Putamen (tissue), 1 donor: ENCODE results near the gene PYURF.
"Not testable (repeated sequence)": the region's sequence is repeated elsewhere in the genome, so short reads cannot be mapped to it uniquely, and the experiment has no call there.

Experiments
- DNase-seq: peaks from one replicate; pipeline ENCODE4 v3.0.0-alpha.2; 2016; ENCODE audit warnings: low spot score

Gene PYURF, protein sequence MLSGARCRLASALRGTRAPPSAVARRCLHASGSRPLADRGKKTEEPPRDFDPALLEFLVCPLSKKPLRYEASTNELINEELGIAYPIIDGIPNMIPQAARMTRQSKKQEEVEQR

DNA sequence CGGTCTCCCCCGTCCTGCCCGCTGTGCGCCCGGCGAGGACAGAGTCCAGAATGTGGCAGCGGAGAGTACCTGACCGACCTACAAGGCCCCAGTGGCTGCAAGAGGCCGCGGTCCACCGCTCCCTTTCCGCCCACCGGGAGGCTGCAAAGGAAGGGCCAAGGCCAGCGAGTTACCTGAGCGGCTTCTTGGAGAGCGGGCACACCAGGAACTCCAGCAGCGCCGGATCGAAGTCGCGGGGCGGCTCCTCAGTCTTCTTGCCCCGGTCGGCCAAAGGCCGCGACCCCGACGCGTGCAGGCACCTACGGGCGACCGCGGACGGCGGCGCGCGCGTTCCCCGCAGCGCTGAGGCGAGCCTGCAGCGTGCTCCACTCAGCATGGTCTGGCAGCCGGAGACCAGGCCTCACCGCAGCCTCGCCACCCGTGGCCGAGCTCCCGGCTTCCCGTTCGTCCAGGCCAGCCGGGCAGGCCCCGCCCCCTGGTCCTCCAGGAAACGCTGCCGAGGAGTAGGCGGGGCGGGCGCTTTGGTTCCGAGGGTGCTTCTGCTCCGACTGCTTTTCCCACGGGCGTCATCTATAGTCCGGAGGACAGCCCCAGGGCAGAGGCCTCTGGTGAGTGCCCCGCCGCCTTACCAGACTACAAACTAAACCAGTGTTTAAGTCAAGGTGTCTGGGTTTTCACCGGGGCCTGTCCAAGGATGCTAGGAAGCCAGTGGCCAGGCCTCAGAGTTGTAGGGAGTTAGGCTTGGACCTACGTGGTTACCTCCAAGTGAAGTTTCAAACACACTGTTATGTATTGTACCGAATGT, at the start of gene PYURF:
Gene PYURF, minus strand, starts transcription at position 452 of the 805 bp plus-strand sequence. Its CDS starts 76 bp downstream, at position 376.
- peak; percentile 93 for DNase-seq

DNA sequence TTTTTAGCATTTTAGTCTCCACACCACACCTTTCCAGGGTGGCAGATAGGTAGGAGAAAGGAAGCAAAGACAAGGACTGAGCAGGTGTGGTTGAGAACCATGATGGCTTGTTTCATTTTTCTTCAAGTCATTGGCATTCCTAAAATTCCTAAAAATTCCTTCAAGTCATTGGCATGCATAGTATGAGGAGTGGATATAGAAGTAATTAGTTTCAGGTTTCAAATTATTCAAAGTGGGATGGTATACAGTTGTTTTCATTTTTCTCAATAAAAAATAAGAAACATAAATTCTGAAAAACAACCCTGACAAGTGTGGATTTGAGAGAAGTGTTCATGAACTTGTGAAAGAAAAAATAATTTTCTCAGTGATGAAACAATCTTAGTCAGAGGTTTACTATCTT, 46.4 kb upstream of the PYURF start:
- no peak for DNase-seq

DNA sequence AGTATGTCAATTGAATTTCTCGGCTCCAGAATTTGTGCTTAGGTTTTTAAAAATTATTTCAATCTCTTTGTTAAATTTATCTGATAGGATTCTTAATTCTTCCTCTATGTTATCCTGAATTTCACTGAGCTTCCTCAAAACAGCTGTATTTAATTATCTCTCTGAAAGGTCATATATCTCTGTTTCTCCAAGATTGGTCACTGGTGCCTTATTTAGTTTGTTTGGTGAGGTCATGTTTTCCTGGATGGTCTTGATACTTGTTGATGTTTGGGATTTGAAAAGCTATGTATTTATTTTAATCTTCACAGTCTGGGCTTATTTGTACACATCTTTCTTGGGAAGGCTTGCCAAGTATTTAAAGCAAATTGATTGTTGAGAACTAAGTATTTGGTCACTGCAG, 44.0 kb upstream of the PYURF start:
- no peak for DNase-seq

DNA sequence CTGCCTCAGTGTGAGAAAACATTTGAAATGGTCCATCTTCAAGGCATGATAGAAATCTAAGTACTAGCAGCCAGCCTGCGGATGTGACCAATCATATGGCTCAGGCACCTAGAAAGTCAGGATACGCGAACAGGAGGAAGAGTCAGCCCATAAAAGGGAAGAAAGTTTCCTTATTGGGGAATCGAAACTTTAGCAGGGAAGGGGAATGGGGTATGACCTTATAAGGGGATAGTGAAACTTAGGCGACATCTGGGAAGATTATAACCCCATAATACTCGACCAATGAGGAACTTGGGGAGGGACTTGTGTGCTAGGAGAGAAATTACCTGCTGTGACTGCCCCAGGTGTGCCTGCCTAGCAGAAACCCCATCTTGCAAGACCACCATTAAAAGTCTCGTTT, 26.2 kb upstream of the PYURF start:
- no peak for DNase-seq

DNA sequence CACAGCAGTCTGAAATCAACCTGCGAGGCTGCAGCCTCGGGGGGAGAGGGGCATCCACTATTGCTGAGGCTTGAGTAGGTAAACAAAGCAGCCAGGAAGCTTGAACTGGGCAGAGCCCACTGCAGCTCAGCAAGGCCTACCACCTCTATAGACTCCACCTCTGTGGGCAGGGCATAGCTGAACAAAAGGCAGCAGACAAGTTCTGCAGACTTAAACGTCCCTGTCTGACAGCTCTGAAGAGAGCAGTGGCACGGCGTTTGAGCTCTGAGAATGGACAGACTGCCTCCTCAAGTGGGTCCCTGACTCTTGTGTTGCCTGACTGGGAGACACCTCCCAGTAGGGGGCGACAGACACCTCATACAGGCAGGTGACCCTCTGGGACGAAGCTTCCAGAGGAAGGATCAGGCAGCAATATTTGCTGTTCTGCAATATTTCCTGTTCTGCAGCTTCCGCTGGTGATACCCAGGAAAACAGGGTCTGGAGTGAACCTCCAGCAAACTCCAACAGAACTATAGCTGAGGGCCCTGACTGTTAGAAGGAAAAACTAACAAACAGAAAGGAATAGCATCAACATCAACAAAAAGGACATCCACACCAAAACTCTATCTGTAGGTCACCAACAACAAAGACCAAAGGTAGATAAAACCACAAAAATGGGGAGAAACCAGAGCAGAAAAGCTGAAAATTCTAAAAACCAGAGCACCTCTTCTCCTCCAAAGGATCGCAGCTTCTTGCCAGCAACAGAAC, 15.9 kb upstream of the PYURF start:
- DNase-seq: not testable (repeated sequence)

DNA sequence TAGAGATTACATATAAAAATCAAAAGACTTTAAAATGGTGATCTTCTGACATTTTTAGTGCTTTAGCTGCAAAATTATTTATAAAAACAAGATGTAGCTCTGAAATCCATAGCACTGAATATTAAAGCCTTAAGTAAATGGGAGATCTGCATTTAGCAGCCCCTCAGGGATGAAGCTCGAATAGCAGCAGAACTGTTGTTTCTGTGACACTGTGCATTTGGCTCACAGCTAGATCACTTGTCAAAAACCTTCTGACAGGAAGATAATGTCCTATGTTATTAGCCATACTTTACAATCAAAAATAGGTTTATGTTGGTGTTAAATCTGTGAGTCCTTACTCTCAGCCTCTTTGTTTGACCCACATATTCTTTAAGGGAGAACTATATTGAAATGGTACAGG, 14.1 kb upstream of the PYURF start:
- no peak for DNase-seq

DNA sequence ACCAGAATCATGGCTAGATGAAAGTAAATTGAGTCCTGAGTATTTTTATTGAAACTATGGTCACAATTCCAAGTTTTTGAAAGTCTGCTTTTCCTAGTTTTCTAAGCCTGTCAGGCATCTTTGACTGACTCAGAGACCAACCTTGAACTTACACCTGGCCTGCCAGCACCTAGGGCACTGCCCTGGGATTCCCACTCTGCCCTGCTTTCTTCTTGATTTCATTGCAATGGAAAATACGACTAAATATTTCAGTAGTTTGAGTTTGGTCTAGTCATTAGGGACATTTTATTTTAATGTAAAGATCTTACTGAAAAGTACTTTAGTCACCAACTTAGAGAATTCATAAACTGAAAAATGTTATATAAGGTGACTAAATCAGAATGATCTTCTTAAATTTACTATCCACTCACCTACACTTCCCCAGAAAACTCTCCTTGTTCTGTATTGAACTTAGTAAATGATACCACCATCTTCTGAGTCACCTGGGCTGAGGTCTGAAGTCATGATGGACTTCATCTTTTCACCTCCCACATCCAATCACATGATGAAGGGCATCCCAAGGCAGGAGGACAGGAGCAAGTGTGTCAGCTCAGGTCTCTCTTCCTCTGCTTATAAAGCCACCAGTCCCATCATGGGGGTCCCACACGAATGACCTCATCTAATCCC, 11.6 kb upstream of the PYURF start:
- DNase-seq: no peak

DNA sequence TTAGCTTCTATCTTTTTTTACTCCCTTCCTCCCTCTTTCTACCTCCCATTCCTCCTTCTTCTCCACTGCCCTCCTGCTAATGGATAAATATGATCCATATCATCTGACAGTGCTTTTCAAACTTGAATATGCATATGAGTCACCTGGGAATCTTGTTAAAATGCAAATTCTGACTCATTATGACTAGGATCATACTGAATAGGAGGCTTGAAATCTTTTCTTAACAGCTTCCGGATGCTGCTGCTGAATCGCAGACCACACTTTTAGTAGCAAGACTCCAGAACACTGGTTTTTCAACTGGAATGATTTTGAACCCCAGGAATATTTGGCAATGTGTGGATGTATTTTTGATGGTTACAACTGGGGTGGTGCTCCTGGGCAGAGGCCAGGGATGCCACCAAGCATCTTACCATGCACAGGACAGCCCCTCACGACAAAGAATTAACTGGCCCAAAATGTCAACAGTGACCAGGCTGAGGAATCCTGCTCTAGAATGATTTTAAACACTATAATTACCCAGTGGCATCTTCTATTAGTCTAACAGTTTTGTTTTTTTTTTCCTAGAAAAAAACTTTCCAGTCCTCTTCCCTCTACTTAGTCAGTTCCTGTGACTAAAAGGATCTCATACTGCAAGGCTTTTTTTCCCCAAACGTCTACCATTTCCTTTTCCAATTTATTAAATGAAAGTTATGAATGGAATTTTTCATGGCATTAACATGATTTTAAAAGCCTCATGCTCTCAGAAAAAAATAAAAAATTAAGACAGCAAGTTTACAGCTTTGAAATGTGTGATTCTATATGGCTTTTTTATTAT, 10.6 kb upstream of the PYURF start:
- peak; percentile 32 for DNase-seq

DNA sequence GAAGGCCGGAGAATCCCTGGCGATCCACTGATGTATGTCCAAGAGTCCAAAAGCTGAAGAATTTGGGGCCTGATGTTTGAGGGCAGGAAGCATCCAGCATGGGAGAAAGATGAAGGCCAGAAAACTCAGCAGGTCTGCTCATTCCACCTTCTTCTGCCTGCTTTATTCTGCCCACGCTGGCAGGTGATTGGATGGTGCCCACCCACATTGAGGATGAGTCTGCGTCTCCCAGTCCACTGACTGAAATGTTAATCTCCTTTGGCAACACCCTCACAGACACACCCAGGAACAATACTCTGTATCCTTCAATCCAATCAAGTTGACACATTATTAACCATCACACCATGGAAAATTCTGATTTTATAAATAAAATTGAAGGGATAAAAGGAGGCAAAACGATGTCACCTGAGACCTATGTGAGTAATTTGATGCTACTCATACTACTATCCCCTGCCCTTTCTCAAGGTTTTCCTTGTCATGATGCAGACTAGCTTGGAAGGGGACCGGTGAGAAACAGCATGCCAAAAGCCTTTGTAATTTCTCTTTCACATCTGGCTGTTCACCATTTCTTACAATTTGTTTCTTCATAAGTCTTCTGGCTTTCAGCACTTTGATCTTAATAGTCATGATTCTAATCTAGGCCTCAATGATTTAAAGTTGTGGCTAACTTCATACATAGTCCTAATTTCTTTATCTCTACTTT, 9.7 kb upstream of the PYURF start:
- DNase-seq: no peak

DNA sequence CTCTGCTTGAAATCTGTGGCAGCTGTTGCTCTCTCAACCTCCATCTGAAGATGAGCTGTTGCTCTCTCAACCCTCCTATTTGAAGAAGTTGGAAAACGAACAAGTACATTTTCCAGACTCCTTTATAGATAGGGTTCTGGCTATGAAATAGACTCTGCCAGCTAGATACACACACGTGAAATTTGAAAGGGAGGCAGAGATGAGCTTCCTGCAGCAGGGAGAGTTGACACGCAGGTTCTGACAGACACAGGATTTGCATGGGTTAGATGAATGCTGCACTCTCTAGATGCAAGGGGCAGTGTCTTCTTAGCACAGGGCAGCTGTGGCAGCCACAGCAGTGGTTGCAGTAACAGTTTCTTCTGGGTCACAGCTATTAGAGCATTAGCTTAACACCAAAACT, 8.0 kb upstream of the PYURF start:
- DNase-seq: no peak

DNA sequence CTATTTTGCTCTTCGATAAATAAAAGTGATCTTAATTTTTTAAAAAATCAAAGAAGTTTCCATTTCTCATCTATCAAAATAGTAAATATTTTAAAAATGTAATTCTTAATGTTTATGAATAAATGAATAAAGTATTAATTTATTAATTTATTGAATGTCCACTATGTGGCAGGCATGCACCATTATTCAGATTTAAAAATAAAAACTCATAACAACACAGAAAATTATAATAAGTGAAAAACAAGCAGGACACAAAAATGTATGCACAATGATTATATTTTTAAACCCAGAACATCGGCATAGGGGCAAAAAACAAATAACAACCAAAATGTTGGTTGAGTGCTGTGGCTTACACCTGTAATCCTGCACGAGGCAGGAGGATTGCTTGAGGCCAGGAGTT, 5.3 kb upstream of the PYURF start:
- no peak for DNase-seq

DNA sequence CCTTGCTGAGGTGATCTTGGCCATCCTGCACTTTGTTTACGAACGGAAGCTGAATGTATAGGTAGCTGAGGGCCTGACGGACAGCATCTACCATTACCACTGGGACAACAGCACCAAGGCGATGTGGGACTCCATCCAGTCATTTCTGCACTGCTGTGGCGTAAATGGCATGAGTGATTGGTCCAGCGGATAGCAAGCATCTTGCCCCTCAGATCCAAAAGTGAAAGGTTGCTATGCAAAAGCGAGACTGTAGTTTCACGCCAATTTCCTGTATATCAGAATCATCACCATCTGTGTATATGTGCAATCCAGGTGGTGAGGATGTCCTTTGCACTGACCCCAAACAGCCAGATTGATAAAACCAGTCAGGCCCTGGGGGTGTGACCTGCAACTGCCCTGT, 4.2 kb upstream of the PYURF start:
- DNase-seq: no peak

DNA sequence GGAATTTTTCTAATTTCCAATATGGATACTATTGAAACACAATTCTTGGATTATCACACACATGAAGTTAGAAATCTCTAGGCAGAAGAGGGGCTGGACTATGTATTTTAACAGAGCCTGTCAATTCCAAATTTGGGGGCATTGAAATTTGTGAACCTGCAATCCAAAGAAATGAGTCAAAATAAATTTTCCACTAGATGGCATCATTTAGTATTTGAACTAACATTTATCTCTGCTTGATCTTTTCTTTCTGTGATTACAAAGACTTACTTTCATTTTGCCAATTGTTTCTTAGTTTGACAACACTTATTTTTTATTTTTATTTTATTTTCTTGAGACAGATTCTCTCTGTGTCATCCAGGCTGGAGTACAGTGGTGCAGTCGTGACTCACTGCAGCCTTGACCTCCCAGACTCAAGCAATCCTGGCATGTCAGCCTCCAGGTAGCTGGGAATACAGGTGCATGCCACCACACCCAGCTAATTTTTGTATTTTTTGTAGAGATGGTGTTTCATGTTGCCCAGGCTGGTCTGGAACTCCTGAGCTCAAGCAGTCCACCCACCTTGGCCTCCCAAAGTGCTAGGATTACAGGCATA, 2.7 kb upstream of the PYURF start:
- no peak for DNase-seq

DNA sequence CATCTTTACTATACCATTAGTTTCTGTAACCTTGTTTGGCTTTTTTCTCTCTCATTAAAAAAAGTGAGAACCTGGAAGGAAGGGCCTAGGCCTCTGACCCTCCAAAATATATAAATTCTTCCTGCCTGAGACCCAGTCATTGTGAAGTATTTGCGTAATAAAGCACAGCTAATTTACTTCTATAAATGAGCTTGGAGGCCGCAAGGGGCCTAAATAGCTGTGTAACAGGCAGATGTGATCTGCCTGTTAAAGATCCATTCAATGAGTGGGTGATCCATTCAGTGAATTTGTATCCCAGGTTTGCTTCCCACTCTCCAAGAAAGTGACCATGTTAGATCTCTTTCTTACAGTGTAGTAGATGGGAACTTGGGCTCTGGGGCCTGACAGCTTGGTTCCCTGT, 595 bp upstream of the PYURF start:
- DNase-seq: peak; percentile 41

DNA sequence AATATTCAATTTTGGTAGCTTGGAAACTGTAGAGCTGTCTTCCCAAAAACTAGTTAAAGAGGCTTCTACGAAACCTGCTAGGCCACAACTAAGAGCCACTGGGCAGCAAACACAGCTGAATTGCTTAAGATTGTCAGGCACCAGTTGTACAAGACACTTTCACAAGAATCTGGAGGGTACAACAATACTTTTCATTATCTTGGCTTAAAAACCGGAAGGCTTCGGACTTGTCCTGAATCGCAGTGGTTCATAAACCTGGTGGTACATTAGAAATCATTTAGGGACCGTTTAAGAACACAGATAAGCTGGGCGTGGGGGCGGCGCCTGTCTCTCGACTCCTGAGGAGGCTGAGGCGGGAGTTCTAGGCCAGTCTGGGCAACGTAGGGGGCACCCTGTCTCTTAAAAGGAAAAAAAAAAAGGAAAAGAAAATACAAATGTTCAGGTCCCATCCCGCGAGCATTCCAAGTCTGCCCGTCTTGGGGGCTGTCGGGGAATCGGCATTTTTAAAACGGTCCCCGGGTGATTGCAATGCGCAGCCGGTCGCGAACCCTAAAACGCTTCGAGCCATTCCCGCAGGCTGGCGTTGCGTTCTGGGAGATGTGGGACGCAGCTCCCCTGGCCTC, 763 bp downstream of the PYURF start:
- no peak for DNase-seq

DNA sequence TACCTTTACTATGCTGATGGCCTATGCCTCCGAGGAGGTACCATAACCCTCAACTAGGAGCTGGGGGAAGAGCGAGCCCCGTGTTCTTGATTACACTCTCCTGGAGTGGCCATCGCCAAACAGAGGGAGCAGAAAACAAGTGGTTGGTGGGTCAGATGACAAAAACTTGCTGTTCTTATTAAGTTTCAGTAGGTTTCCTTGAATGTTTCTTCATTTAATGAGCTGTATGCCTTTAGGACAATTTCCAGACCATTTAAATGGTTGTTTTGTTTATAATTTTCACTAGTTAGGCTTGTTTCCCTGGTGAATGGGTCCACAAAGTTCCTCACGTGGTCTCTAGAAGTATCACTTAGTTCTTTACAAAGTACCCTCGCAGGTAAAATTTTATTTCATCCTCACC, 4.7 kb downstream of the PYURF start:
- DNase-seq: no peak

DNA sequence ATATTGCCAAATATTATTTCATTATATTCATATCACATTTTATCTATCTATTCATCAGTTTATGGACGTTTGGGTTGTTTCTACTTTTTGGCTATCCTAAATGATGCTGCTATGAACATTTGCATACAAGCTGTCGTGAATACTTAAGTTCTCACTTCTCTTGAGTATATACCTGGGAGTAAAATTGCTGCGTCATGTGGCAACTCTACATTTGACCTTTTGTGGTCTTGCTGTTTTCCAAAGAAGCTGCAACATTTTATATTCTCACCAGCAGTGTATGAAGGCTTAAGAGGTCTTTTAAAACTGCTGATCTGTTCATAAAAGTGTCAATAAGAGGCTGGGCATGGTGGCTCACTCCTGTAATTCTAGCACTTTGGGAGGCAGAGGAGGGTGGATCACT, 5.8 kb downstream of the PYURF start:
- DNase-seq: no peak

DNA sequence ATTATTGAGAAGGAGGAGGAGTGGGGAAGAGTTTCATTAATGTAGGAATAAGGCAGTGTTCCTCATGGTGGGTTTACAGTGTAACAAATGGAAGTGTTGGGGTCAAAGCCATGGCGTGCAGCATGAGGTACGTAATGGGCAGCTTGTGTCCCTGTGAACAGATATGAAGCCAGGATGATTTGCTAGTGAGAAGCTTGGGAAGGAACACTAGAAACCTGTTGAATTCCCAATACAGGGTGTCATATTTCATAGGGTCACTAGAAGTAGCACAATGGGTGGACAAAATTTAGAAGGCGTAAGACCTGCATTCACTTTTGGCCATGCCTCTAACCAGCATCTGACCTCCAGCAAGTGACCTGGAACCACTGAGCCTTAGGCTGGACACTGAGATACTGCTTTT, 6.8 kb downstream of the PYURF start:
- DNase-seq: no peak

DNA sequence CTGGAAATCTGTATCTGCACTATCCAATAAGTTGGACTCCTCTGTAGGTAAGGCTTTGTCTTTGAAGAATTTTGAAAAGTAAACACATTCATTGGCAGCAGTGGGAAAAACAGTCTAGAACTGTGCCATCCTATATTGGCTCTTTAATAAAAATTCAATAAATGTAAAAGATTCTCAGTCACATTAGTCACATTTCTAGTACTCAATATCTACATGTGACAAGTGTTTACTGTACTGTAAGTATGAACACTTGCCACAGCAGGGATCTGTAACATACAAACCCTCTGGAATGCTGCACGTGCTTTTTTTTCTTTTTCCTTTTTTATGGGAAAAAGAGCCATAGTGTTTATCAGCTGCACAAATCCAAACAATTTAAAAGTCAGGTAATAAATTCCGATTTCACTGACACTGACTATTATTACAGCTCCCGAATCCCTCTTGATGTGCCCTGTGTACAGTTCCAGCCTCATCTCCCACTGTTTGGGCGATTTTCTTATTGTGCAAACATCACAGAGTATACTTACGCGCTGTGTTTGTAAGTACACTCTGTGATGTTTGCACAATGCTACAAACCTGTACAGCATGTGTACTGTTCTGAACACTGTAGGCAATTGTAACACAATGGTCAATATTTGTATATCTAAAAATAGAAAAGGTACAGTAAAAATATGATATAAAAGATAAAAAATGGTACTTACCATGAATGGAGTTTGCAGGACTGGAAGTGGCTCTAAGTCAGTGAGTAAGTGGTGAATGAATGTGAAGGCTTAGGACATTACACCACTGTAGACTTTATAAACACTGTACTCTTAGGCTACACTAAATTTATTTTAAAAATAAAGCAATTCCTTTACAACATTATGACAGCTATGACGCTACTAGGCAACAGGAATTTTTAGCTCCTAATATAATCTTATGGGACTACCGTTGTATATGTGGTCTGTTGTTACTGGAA, 8.7 kb downstream of the PYURF start:
- DNase-seq: no peak
